GM18526 (cell line): Measurements from ENCODE around the gene LINGO1.

Source experiments
- POLR2A ChIP-seq: IDR thresholded peaks from 3 replicates; pipeline ENCODE4 v1.6.1; 2011; ENCODE audit not compliant: insufficient read length; ENCODE audit errors: extremely low read depth

LINGO1 gene

DNA sequence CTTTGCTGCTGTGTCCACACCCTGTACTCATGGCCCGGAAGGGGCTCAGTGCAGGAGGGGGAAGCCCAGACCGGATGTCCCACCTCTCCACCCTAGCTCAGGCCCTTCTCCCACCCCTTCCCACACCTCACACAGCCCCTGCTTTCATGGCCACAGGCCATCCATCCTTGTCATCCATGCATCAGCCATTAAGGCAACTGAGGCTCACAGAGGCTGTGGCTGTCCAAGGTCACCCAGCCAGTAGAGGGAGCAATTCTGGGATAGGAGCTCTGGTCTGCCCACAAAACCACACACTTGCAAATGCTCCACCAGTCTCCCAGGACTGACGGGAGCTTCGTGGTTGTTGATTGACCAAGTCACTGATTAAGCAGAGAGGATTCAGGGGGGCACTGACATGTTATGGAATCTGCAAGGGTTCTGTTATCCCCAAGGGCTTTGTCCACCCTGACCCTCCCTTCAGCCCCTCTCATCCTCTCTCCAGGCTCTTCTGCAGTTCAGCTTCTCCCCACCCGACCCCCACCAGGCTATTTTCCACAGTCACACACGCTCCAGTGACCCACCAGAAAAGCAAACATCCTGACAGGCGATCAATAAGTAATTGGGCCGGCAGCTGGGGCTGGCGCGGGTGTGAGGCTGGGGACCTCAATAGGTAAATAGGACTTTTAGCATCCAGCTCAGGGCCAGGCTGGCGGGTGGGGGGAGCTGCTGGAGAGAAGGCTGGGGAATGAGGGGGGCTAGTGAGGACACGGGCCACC is 15.1 kb downstream of the LINGO1 start:
- TF ChIP-seq POLR2A = no peak

DNA sequence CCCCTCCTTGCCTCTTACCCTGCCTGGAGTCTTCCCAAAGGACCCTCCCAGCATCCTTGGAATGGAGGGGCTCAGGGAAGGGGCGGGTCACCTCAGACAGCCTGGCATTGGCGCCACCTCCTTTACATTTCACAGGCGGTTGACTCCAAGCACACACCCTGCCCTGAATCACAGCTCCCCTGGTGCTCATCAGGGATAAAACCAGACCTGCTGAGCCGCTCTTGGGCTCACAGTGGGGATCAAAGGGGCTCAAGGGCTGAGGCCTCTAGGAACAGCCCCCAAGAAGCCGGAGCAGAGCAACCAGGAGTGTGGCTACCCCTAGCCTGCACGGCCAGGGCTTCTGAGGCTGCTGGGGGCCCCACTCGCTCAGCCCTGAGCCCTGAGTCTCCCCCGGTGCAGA is 16.6 kb downstream of the LINGO1 start:
- no peak for TF ChIP-seq POLR2A

- TF ChIP-seq POLR2A = no peak
Observed at GRCh38 chr15:77615472-77615871, 17.2 kb downstream of the LINGO1 start.

- TF ChIP-seq POLR2A = no peak
Observed at GRCh38 chr15:77614251-77614806, 18.4 kb downstream of the LINGO1 start.

GRCh38 chr15:77613814-77614213 is 18.9 kb downstream of the LINGO1 start:
- no peak for TF ChIP-seq POLR2A

GRCh38 chr15:77612958-77613601 is 19.6 kb downstream of the LINGO1 start:
- TF ChIP-seq POLR2A = no peak

- TF ChIP-seq POLR2A = no peak
Observed at GRCh38 chr15:77611767-77612166, 20.9 kb downstream of the LINGO1 start.

- TF ChIP-seq POLR2A = no peak
Observed at GRCh38 chr15:77610731-77611130, 22.0 kb downstream of the LINGO1 start.

GRCh38 chr15:77609558-77609957 is 23.2 kb downstream of the LINGO1 start:
- TF ChIP-seq POLR2A = no peak

GRCh38 chr15:77608774-77609173 is 23.9 kb downstream of the LINGO1 start:
- TF ChIP-seq POLR2A = no peak

DNA sequence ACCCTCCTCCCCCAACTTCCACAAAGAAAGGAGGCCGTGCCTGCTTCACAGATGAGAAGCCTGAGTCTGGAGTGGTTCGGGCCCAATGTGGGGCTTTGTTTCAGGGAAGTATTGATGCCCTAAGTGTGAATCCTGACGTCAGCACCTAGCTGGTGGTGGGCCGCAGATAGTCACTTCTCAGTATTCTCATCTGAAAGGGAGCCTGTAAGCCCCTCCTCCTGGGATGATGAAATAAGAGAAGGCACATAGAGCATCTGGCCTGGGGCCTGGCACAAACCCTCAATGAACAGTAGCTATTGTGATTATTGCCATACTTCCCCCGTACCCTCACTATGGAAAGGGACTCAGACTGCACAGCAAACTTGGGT is 24.8 kb downstream of the LINGO1 start:
- TF ChIP-seq POLR2A = no peak

DNA sequence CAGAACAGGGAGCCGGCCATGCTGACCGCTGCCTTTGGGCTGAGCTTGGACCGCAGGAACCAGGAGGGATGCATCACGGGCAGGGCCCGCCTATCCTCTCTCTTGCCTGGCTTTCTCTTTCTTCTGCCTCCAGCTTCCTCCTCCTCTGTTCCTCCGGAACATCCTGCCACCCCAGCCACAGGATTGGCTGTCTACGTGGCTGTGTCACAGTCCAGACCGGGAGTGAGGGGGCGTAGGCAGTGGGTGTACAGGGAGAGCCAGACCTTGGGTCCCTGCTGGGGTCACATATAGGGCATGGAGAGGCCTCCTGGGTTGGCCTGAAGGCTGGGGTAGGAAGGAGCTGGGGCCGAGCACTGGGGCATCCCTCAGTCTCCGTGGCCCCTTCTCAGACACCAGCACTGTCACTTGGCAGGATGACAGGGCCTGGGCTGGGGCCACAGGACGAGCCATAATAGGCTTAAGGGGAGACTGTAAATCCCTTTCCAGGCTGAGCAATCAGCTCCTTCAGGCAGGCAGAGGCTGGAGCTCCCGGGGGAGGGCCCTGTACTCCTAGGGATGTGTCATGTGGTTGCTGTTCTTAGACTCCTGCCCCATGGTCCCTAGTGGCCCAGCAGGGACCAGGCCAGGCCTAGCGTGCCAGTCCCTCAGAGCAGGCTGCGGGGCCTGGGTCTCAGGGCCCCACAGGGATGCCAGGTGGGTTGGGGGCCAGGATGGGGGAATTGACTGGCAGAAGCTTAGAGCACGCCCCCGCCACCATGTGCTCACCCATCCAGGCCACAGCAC is 25.4 kb downstream of the LINGO1 start:
- TF ChIP-seq POLR2A = no peak

GRCh38 chr15:77606142-77607034 is 26.3 kb downstream of the LINGO1 start:
- TF ChIP-seq POLR2A = no peak

- no peak for TF ChIP-seq POLR2A
Observed at GRCh38 chr15:77605547-77605946, 27.2 kb downstream of the LINGO1 start.

- no peak for TF ChIP-seq POLR2A
Observed at GRCh38 chr15:77604973-77605372, 27.7 kb downstream of the LINGO1 start.

GRCh38 chr15:77603611-77604336 is 28.9 kb downstream of the LINGO1 start:
- TF ChIP-seq POLR2A = no peak
